Caco-2 (cell line): Measurements from ENCODE around the gene OR51E2. TPM values are rescaled to one million over a fixed set of nuclear protein-coding genes. Genes with fewer than 3 reads are reported as not detected.

ENCODE experiments used
- BruUV-seq: library from RNA; stranded (reverse); fragments of 400-500 nt; replicated peaks from 2 replicates; lab custom pipeline; 2021; lab: Mats Ljungman, UMichigan
- CTCF ChIA-PET: fragments of 300-600 bp; sonication (Branson Sonifier 250); formaldehyde crosslinking; loops from one replicate; lab custom pipeline; 2022; ENCODE audit warnings: antibody characterized with exemption; lab: Charles Lee
- POLR2A ChIA-PET: fragments of 300-600 bp; sonication (Branson Sonifier 250); formaldehyde crosslinking; loops from one replicate; lab custom pipeline; 2022; ENCODE audit warnings: antibody characterized with exemption; lab: Charles Lee
- DNase-seq, 2 experiments: peaks; one replicate each; pipeline versions ENCODE4 v3.0.0 to v3.0.0-alpha.2; 2020 to 2022
- H3K27me3 ChIP-seq: replicated peaks from 2 replicates; pipeline ENCODE4 v1.6.0; 2011; ENCODE audit warnings: low read length; ENCODE audit not compliant: control insufficient read depth, insufficient read depth
- H3K36me3 ChIP-seq: 2 replicates; pipeline ENCODE4 v1.5.1; 2011; ENCODE audit warnings: low read length; ENCODE audit not compliant: control insufficient read depth, insufficient read depth
- H3K4me1 ChIP-seq: fragments of 250-450 bp; sonication (Bioruptor Pico); 2 replicates; pipeline ENCODE4 v1.5.1; 2020; ENCODE audit warnings: mild to moderate bottlenecking
- H3K4me3 ChIP-seq: 2 replicates; pipeline ENCODE4 v1.5.1; 2011; ENCODE audit warnings: low read depth, mild to moderate bottlenecking, control low read depth, low read length
- H3K9me3 ChIP-seq: fragments of 250-450 bp; sonication (Bioruptor Pico); 2 replicates; pipeline ENCODE4 v1.5.1; 2020; ENCODE audit warnings: mild to moderate bottlenecking, moderate library complexity
- H3K27ac Mint-ChIP-seq: one replicate; pipeline ENCODE4 v1.8.0; 2022; ENCODE audit warnings: mixed read lengths; ENCODE audit not compliant: unreplicated experiment
- H3K27me3 Mint-ChIP-seq: one replicate; pipeline ENCODE4 v1.8.0; 2022; ENCODE audit warnings: mixed read lengths; ENCODE audit not compliant: insufficient read depth, unreplicated experiment
- H3K36me3 Mint-ChIP-seq: one replicate; pipeline ENCODE4 v1.8.0; 2022; ENCODE audit warnings: mild to moderate bottlenecking, mixed read lengths; ENCODE audit not compliant: insufficient read depth, unreplicated experiment
- H3K4me1 Mint-ChIP-seq: one replicate; pipeline ENCODE4 v1.8.0; 2022; ENCODE audit warnings: low read depth, mixed read lengths; ENCODE audit not compliant: unreplicated experiment
- H3K4me3 Mint-ChIP-seq: one replicate; pipeline ENCODE4 v1.8.0; 2022; ENCODE audit warnings: mild to moderate bottlenecking, moderate library complexity, mixed read lengths; ENCODE audit not compliant: unreplicated experiment
- H3K9me3 Mint-ChIP-seq: one replicate; pipeline ENCODE4 v1.8.0; 2022; ENCODE audit warnings: mixed read lengths; ENCODE audit not compliant: unreplicated experiment
- intact Hi-C: fragments of 100-400 bp; cut with micrococcal nuclease; formaldehyde crosslinking; loops from one replicate; pipeline ENCODE4 v1.10.0; 2022; ENCODE audit not compliant: unreplicated experiment
- total RNA-seq: library from RNA; stranded (reverse); gene quantifications from 2 replicates; pipeline ENCODE4 v1.2.3, GENCODE V29; 2022
- TF ChIP-seq, protein P1 (sequence below), 2 experiments: fragments of 200-600 bp in 1 of 2; IDR thresholded peaks; 1 replicate in 1 of 2; 2 replicates in 1 of 2; pipeline versions ENCODE4 v1.5.1 to v1.8.0; 2011 to 2022; ENCODE audit warnings: antibody characterized with exemption in 1 of 2, control low read depth in 1 of 2, inconsistent platforms in 1 of 2, low read depth in 1 of 2, low read length in 1 of 2, mild to moderate bottlenecking in 1 of 2, moderate library complexity in 1 of 2; ENCODE audit not compliant: insufficient read depth in 1 of 2, severe bottlenecking in 1 of 2, unreplicated experiment in 1 of 2

Gene OR51E2
- total RNA-seq, 1 experiment from 2014 or later, result not detected

DNA sequence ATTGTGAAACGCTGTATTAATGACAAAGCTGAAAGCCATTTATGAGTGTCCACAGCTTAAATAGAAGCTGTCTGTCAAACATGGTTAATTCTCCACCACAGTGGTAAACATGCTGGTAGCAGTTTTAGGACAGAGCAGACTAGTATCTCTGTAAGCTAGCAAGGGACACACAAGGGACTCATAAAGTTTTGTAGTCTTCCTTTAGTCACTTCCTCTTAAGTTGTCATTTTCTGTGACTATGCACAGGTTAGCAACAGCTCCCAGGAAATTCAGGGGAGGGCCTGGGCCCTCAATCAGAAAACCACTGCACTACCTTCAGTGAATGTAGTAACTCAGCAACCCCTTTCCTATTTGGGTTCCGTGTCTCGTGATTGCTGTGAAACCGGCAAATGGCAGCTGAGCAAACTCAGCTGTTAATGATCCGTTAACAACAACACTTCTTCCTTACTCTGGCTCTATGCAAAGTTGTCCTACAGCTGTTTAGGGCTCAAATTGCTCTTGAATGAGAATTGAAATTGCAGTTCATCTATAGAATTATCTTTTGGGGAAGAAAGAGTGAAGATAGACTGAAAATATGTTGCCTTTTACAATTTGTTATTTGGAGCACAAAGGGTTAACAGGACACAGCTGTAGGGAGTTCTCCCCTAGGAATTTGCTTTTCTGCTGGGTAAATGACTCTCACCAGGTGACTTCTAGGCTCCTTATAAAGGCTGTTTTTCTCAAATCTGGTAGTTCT is 6.6 kb upstream of the OR51E2 start, which contains the start of gene MMP26:
Gene MMP26 (plus strand): TSS at position 731 of the 736 bp plus-strand sequence.
- H3K4me1 Mint-ChIP-seq, result no peaks in the 10 kb centered on the region
- no peaks in the 10 kb centered on the region for H3K9me3 Mint-ChIP-seq
- H3K4me3 Mint-ChIP-seq, result no peak within 1 kb of the TSS
- CTCF ChIA-PET, result no interaction called here
- H3K9me3 ChIP-seq, result no peaks in the 10 kb centered on the region
- no peak for DNase-seq
- no peaks in the 10 kb centered on the region for H3K36me3 Mint-ChIP-seq
- H3K4me1 ChIP-seq, result no peaks in the 10 kb centered on the region
- TF ChIP-seq, protein P1, sequence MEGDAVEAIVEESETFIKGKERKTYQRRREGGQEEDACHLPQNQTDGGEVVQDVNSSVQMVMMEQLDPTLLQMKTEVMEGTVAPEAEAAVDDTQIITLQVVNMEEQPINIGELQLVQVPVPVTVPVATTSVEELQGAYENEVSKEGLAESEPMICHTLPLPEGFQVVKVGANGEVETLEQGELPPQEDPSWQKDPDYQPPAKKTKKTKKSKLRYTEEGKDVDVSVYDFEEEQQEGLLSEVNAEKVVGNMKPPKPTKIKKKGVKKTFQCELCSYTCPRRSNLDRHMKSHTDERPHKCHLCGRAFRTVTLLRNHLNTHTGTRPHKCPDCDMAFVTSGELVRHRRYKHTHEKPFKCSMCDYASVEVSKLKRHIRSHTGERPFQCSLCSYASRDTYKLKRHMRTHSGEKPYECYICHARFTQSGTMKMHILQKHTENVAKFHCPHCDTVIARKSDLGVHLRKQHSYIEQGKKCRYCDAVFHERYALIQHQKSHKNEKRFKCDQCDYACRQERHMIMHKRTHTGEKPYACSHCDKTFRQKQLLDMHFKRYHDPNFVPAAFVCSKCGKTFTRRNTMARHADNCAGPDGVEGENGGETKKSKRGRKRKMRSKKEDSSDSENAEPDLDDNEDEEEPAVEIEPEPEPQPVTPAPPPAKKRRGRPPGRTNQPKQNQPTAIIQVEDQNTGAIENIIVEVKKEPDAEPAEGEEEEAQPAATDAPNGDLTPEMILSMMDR (IDR thresholded peaks at IDR 0.05; ENCODE audit: insufficient read depth in 1 of 2, low read depth in 1 of 2, low read length in 1 of 2, severe bottlenecking in 1 of 2, unreplicated experiment in 1 of 2), result no peak
- no peak within 1 kb of the TSS for H3K4me3 ChIP-seq
- peaks cover 5% of the 10 kb centered on the region for H3K27me3 Mint-ChIP-seq
- no peak within 1 kb of the TSS for H3K27ac Mint-ChIP-seq
- intact Hi-C loops, result loop anchor here (2.0 kb wide), 1 partner anchor 71 kb away; no protein-coding TSS in a partner anchor
- H3K36me3 ChIP-seq, result no peaks in the 10 kb centered on the region
- H3K27me3 ChIP-seq, result no peaks in the 10 kb centered on the region
- BruUV-seq, result no TSS peak
- POLR2A ChIA-PET, result no interaction called here

GRCh38 chr11:4700436-4700820 is 2.8 kb upstream of the OR51E2 start:
- no peaks in the 10 kb centered on the region for H3K36me3 ChIP-seq
- TF ChIP-seq, protein P1 (IDR thresholded peaks at IDR 0.05; ENCODE audit: insufficient read depth in 1 of 2, low read depth in 1 of 2, low read length in 1 of 2, severe bottlenecking in 1 of 2, unreplicated experiment in 1 of 2), result no peak
- CTCF ChIA-PET, result no interaction called here
- Mint-ChIP-seq H3K36me3 (no peaks in the 10 kb centered on the region), H3K4me3 (no peak overlapping the region), H3K9me3 (no peaks in the 10 kb centered on the region), H3K27ac (no peak overlapping the region), H3K27me3 (peaks cover 5% of the 10 kb centered on the region), H3K4me1 (no peaks in the 10 kb centered on the region)
- H3K4me1 ChIP-seq, result no peaks in the 10 kb centered on the region
- no peaks in the 10 kb centered on the region for H3K9me3 ChIP-seq
- POLR2A ChIA-PET, result no interaction called here
- intact Hi-C loops, result no loop called here
- no peak overlapping the region for H3K4me3 ChIP-seq
- no TSS peak for BruUV-seq
- H3K27me3 ChIP-seq, result no peaks in the 10 kb centered on the region
- DNase-seq, result no peak

GRCh38 chr11:4699697-4700435 is 2.2 kb upstream of the OR51E2 start:
- ChIA-PET POLR2A (no interaction called here), CTCF (no interaction called here)
- Mint-ChIP-seq H3K27ac (no peak overlapping the region), H3K27me3 (peaks cover 5% of the 10 kb centered on the region), H3K36me3 (no peaks in the 10 kb centered on the region), H3K4me1 (no peaks in the 10 kb centered on the region), H3K4me3 (no peak overlapping the region), H3K9me3 (no peaks in the 10 kb centered on the region)
- Histone ChIP-seq H3K9me3 (no peaks in the 10 kb centered on the region), H3K27me3 (no peaks in the 10 kb centered on the region), H3K4me3 (no peak overlapping the region), H3K36me3 (no peaks in the 10 kb centered on the region), H3K4me1 (no peaks in the 10 kb centered on the region)
- no peak for DNase-seq
- intact Hi-C loops, result no loop called here
- no TSS peak for BruUV-seq
- TF ChIP-seq, protein P1 (IDR thresholded peaks at IDR 0.05; ENCODE audit: insufficient read depth in 1 of 2, low read depth in 1 of 2, low read length in 1 of 2, severe bottlenecking in 1 of 2, unreplicated experiment in 1 of 2), result no peak
